GM18502 (cell line): Measurements from ENCODE around the gene PINLYP.
"Not testable (repeated sequence)": the region's sequence is repeated elsewhere in the genome, so short reads cannot be mapped to it uniquely, and the experiment has no call there.

Source experiments
- ATAC-seq: cut with Tn5 transposase; IDR thresholded peaks from one replicate; pipeline ENCODE4 v1.9.1; 2021; ENCODE audit warnings: mild to moderate bottlenecking; ENCODE audit not compliant: unreplicated experiment, poor library complexity

Gene PINLYP

DNA sequence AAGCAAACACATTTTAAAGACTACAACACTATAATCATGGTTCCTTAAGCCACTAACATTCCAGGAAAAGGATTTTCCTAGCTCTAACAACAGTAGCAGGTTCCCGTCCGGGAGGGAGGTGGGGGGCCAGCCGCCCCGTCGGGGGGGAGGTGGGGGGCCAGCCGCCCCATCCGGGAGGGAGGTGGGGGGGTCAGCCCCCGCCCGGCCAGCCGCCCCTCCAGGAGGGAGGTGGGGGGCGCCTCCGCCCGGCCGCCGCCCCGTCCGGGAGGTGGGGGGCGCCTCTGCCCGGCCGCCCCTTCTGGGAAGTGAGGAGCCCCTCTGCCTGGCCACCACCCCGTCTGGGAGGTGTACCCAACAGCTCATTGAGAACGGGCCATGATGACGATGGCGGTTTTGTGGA, 27.7 kb upstream of the PINLYP start:
- not testable (repeated sequence) for ATAC-seq

DNA sequence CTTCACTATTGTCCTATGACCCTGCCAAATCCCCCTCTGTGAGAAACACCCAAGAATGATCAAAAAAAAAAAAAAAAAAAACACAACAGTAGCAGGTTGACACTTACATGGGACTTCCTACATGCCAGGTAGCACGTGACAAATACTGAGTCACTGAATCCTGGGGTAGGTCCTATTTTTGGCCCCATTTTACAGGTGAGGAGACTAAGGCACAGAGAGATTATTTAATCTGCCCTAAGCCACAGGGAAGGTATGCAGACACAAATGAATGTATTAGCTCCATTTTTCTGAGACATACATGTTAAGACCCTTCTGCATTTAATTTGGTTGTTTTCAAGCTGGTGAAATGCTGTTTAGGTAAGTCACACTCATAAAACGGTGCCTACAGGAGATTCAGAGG, 26.9 kb upstream of the PINLYP start:
- no peak for ATAC-seq

DNA sequence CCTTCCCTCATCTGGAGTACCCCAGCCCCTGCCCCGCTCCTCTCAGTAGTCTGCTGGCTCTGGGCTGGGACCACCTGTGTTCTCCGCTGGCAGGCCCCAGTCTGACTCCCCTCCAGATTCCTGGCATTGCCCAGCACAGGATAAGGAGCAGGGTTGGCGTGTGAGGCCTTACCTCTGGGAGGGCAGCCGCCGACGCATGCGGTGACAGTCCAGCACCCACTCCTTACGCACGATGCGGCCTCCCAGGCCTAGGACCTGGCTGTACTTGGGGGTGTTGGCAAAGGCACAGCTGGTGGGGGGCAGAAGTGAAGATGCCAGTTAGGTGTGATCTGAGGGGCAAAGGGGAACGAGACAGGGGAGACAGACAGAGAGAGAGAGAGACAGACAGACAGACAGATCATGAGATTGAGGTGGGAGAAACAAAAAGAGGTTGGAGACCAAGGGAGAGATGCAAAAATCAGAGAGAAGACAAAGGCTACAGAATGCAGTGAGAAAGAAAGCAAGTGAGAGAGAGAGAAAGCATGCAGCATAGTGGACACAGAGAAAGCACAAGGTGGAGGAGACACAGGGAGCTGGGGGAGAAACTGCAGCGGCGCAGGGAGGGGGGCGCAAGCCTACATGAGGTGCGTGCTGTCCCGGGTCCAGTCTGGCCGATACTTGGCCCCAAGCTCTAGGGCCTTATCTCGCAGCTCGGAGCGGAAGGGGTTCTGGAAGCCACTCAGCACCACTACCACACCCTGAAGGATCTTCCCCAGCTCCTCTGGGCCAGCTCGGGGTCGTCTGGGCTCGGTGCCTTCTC, 24.0 kb upstream of the PINLYP start:
- no peak for ATAC-seq

DNA sequence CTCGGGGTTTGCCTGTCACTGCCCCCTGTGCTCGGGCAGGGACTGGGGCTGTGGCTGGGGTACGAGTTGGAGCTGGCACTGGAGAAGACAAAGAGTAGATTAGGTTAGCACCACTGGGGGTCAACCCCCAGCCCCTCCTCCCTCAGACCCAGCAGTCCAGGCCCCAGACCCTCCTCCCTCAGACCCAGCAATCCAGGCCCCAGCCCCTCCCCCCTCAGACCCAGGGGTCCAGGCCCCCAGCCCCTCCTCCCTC, 23.5 kb upstream of the PINLYP start:
- no peak for ATAC-seq

GRCh38 chr19:43552616-43553015, 23.0 kb upstream of the PINLYP start:
- no peak for ATAC-seq

DNA sequence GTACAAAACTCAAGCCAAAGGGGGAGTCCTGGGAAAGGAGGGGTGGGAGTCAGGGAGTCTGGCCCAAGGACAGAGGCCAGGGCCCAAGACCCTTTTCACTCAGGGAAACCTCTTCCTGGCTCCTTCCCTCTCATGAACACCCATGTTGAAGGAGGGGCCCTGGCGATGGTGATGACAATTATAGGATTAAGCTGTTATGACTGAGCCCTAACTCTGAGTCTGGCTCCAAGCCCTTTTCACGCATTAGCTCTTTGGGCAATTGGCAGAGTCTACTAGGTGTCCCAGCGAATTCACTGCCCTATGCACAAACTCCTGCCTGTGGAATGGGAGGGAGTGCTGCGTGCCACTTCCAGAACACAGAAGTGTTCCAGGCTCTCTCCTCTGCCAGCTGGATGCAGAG, 21.9 kb upstream of the PINLYP start:
- ATAC-seq = no peak

DNA sequence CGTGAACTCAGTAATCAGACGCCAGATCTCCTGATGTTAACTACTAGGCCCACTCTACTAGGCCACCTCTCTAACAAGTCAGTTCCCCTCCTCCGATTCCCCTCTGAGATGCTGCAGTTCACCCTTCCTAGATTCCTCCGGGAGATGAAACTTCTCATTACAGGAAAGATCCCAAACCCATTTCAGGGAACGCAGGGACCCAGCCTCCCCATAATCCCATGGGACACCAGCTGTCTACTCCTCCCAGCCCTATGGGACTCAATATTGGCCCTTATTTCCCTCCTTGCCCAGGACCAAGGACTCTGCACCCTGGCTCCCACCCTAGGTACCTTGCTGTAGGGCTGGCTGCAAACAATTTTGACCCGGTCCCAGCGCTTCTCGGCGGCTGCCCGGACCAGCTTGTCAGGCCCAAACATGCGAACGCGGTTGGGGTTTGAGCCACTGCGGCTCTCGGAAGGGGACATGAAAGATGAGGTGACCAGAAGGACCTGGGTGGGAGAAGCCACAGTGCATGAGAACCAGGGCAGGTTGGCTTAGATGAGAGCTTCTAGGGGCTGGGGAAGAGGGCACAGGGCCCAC, 21.2 kb upstream of the PINLYP start:
- no peak for ATAC-seq

DNA sequence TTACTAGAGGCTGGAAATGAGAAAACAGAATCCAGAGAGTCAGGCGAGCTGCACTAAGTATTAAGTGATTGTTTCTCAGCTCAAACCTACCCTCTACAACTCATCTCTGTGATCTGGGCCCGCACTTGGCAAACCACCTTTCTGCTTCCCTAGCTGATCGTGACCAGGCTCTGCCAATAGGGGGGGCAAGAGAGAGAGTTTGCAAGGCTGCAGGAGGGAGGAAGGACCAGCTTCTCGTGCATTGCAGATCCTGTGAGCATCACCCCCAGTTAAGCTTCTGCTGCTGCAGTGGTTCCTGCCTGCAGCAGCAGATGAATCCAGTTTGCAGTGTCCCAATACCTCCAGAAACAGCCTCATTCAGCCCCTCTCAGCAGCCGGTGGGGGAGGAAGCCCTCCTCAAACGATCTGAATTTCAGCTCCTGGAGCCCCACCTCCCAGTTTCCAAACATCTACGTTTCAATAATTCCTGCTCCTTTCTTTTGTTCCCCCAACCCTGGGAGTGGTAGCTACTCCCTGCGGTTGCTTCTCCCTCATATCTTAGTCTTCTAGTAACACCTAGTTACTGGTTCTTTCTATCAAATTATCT, 20.3 kb upstream of the PINLYP start:
- no peak for ATAC-seq

DNA sequence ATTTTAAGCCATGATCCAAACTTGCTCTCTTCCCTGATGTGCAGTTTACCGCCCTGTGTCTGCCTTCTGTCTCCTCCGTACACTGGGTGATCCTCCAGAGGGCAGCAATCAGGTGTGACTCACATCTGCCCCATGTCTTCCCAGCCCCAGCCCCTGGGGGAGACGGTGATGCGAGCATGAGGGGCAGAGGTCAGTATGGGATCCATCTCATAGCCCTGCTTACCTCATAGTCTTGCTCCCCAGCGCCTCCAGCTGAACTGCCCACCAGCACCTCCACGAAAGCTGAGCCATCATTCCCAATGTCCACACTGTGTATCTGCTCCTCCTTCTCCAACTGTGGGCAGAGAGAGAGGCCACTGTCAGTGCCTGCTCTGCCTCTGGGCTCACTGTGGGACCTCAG, 14.9 kb upstream of the PINLYP start:
- no peak for ATAC-seq

DNA sequence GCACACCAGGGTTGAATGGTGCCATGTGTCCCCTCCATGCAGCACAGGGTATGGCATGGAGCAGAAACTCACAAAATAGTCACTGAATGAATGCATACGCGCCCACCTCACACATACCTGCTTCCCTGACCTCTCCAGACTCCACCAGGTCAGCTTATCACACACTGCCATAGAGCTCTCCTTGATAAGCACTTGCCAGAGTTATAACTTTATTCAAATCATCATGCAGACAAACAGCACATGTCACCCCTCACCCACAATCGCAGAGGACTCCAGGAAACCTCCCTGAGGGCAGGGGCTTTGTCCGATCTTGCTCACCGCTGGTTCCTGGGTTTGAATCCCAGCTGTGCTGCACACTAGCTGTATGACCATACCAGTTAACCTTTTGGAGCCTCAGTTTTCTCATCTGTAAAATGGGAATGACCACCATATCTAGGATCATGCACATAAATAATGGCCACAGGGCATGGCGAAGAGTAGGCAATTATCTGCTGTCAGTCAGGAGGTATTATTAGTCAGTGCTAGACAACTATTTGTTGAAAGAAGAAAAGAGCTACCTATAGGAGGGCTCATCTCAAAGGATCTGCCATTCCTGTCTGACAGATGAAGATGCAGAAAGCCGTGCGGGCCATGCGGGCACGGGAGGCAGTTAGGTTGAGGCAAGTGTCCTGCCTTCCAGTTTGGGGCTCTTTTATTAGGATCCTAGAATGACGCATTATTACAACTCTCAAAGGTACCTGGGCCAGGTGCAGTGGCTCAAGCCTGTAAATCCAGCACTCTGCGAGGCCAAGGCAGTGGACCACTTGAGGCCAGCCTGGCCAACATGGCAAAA, 14.2 kb upstream of the PINLYP start:
- no peak for ATAC-seq

- ATAC-seq = no peak
Measured at GRCh38 chr19:43562226-43562697, 13.3 kb upstream of the PINLYP start.

DNA sequence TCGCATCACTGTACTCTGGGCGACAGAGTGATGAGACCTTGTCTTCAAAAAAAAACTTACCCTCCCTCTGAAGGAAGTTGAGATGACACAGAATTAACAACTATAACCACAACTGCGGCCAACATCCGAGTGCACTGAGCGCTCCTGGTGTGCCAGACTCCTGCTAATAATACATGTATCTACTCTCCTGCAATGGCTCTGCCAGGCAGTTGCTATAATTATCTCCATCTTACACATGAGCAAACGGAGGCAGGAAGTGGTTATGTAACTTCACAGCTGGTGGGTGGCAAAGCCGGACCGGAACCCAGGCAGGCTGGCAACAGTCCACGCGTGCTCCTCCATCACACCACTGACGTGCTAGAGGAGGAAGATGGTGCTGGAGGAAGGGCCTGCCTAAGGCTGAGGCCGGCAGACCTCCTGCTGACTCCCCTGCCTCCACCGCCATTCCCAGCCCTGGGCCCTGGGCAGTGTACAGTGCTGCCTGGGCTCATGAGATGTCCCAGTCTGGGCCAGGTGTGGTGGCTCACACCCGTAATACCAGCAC, 12.8 kb upstream of the PINLYP start:
- ATAC-seq = peak; percentile 84

- ATAC-seq = no peak
Measured at GRCh38 chr19:43563816-43564457, 11.7 kb upstream of the PINLYP start.

- ATAC-seq = no peak
Measured at GRCh38 chr19:43564800-43565199, 10.8 kb upstream of the PINLYP start.

DNA sequence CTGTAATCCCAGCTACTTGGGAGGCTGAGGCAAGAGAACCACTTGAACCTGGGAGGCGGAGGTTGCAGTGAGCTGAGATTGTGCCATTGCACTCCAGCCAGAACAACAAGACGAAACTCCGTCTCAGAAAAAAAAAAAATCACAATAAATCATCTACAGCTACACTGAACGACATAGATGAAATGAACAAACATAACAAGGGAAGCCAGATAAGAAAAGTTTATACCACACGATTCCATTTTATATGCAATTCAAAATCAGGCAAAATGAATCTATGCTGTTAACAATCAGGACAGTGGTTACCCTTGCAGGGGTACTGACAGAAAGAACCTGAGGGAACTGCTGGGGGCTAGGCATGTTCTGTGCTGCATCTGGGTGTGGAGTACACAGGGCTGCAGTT, 5.9 kb upstream of the PINLYP start:
- no peak for ATAC-seq

- ATAC-seq = no peak
Measured at GRCh38 chr19:43570174-43570791, 5.3 kb upstream of the PINLYP start.

- ATAC-seq = no peak
Measured at GRCh38 chr19:43572171-43572588, 3.4 kb upstream of the PINLYP start.

DNA sequence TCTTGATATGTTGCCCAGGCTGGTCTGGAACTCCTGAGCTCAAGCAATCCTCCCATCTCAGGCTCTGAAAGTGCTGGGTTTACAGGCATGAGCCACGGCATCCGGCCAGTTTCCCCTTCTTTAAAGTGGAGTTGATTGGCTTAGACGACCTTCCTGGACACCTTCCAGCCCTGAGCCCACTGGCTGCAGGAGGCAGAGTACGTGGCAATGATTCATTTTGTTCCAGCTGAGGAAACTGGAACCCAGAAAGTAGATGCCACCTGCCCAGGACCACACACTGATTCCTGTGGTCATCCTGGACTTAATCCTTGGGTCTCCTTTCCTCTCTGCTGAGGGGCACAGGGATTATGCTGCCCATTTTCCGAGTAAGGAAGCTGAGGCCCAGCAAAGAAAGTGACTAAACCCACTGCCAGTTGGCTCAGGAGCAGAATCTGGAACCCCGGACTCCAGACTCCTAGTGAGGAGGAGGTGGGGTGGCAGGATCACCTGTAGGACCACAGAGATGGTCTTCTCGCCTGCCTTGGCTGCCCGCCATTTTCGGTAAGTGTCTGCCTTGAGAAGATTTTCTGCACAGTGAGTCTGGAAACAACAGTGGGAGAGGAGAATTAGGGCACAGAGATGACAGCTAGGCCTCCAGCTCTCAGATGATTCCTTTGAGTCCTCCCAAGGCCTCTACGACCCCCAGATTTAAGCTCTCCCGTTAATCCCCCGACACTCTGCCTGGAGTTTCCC, 1.0 kb upstream of the PINLYP start:
- ATAC-seq = no peak
